Activated gamma-delta T cell (primary cell): Measurements from ENCODE around the gene PKD1L1.
"Not testable (repeated sequence)": the region's sequence is repeated elsewhere in the genome, so short reads cannot be mapped to it uniquely, and the experiment has no call there.

ENCODE experiments used
- DNase-seq: peaks from one replicate; lab custom pipeline; 2025; lab: John Stamatoyannopoulos, UW

The PKD1L1 gene

GRCh38 chr7:47764746-47765145, 183.5 kb downstream of the PKD1L1 start:
- DNase-seq = no peak

DNA sequence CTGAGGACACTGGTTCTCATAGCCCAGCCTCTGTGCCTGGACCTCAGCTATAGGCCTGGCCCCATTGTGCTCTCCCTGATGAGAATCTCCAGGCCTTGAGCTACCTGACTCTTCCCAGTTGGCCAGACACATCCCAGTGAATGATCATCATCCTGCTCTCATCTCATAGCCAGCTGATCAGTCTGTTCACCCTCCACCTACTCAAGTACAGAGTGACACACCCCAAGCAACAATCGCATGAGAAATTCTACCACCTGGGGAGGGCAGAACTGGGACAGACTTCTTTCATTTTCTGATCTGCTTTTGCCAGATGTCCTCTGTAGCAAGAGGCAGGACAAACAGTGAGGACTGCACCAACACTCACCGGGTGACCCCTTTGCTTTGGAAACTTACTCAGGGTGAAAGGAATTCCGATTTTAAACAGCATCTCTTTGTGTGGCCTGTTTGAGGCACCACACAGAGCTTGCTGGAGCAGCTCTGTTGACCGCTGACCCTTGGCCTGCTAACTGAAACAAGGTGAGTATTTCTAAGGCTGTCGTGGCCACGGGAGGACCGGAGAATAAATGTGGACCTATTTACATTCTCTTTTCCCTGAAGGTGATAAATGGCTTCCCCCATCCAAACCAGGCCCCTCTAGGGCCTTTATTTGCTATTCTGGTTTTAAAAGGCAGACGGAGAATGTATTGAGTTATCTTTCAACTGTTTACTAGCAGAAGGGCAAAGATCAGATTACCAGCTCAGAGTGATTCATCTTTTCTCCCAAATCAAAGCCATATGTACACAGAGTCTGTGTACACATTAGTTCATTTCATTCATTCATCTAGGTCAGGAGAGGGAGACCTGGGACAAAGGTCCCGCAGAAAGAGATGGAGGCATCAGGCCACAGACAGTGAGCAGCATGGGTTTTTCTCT, 184.9 kb downstream of the PKD1L1 start:
- DNase-seq = no peak

GRCh38 chr7:47762746-47763062, 185.6 kb downstream of the PKD1L1 start:
- DNase-seq = no peak

DNA sequence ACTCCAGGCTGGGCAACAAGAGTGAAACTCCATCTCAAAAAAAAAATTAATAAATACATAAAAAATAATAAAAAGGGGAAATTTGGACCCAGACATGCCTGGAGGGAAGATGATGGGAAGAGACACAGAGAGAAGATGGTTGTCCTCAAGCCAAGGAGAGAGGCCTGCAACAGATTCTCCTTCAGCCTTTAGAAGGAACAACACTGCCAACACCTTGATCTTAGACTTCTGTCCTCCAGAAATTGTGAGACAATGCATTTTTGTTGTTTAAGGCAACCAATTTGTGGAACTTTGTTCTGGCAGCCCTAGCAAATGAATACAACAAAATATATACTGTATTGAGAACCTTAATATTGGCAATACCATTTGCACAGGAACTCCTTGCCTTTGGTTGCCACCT, 186.1 kb downstream of the PKD1L1 start:
- no peak for DNase-seq

DNA sequence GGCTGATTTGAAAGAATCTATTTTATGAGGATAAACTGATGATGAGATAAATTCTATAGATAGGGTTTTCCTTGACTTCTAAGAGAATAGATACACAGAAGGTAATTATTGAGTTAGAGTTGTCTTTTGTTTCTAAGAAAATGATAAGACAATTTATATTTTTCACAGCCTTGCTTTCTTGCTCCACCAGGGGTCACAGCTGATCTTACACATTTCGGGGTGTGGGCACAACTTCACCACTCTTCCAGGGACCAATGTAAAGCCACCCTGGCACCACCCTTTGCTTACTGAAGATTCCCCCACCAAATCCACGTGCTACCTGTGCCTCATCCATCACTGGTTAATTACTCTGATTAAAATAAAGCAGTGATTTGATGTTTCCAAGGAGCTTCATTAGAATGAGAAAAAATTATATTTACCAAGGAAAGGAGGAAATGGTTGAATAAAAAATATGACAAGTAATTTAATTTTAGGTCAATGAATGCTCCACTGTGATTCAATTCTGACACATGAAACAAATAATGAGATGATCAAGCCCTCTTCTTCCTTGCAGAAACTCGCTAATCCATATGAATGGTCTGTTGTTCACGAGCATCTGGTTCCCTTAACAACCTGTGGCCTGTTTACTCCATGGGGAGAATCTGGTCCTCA, 189.1 kb downstream of the PKD1L1 start:
- no peak for DNase-seq

GRCh38 chr7:47758546-47758945, 189.7 kb downstream of the PKD1L1 start:
- no peak for DNase-seq

DNA sequence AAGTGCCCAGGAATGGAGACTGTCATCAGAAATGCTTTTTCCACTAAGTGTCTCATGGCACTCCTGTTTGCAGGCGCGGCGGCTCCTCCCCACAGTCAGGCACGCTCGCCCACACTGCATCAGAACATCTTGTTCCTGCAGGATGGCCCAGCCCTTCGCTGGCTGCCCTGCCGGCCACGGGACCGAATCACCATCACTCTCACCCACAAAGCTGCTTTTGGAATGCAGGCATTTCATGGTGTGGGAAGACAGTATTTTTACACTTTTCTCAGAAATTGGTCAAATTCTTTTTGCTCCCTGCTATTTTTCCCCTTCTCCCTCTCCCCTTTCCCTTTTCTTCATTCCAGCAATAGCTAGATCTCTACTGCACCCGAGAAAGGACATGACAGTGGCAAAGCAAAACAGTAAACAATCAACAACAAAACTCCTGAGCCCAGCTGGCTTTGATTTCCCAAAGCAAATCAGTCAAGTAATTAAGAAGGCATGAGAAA, 190.3 kb downstream of the PKD1L1 start:
- DNase-seq = no peak

- no peak for DNase-seq
Observed at GRCh38 chr7:47756636-47757035, 191.6 kb downstream of the PKD1L1 start.

DNA sequence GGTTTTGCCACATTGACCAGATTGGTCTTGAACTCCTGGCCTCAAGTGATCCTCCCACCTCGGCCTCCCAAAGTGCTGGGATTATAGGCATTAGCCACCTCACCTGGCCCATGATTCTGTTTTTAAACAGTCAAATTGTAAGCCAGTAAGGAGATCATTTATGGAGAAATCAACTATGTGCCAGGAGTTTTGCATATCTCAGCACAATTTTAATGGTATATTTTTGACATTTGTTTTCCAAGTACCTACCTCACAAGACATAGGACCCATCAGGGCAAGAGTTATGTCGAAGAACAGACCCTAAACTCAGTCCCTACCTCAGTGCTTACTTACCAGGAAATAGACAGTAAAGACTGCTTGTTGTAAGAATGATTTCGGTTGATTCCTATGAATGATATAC, 193.0 kb downstream of the PKD1L1 start:
- no peak for DNase-seq

DNA sequence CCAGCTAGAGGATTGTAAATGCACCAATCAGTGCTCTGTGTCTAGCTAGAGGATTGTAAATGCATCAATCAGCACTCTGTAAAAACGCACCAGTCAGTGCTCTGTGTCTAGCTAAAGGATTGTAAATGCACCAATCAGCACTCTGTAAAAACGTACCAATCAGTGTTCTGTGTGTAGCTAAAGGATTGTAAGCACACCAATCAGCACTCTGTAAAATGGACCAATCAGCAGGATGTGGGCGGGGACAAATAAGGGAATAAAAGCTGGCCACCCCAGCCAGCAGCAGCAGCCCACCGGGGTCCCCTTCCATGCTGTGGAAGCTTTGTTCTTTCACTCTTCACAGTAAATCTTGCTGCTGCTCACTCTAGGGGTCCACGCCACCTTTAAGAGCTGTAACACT, 196.5 kb downstream of the PKD1L1 start:
- DNase-seq = not testable (repeated sequence)

GRCh38 chr7:47751043-47751442, 197.2 kb downstream of the PKD1L1 start:
- DNase-seq = no peak

GRCh38 chr7:47748041-47748440, 200.2 kb downstream of the PKD1L1 start:
- no peak for DNase-seq

DNA sequence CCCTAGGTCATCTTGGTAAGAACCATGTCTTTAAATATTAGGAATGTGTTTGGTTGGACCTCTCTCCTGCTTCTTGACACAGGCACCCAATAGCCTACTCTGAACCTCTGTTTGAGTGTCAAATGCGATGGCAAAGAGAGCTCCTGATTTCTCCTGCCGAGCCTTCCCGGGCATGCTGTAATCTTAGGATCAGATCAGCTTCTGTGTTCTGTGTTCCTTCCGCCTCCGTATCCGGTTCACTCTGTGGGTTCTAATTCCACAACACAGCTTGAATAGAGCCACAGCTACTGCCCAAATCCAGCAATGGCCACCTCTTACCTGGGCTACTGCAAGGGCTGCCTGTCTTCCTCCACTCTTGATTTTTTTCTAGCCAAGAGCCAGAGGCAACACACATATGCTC, 201.1 kb downstream of the PKD1L1 start:
- DNase-seq = no peak

GRCh38 chr7:47746468-47746867, 201.8 kb downstream of the PKD1L1 start:
- no peak for DNase-seq

DNA sequence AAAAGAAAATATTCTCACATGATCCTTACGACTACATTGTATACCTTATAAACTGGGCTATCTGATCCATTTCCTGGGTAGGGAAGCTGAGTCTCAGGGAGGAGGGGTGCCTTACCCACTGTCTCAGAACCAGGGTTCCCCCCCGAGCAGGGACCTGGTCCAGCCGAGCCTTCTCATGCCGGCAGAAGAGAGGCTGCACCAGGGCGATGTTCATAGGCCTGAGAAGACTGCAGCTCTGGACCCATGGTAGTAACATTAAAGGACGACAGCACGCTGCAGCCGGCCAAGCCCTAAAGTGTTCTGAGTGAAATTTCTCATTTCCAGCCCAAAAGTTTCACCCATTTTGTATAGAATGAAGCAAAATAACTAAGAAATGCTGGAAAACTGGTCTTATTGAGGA, 203.4 kb downstream of the PKD1L1 start:
- no peak for DNase-seq

DNA sequence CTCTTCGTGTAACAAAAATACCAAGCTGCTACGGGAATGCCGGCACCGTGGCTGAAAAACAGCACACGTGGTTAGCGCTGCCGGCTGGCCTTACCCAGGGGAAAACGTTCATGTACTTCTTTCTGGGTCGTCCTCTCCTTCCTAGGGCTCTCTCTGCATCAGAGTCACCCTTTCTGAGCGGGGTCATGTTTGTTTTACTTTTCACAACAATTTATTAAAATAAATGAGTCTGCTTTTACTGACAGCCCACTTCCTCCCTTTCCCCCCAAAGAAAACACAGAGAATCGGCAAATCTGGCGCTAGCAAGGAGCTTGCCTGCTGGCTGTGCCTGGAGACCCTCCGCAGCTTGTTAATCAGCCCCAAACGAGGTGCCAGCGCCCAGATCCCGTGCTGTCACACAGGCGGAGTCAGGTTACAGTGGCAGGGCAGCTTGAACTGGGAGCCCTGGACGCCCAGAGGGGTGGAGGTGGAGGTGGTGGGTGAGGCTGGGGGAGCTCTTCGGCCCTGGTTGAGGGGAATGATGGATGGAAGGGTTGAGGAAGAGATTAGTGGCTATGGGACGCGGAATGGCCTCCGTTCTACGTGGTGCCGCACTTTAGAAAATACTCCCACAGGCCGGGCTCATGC, 204.2 kb downstream of the PKD1L1 start:
- DNase-seq = no peak

DNA sequence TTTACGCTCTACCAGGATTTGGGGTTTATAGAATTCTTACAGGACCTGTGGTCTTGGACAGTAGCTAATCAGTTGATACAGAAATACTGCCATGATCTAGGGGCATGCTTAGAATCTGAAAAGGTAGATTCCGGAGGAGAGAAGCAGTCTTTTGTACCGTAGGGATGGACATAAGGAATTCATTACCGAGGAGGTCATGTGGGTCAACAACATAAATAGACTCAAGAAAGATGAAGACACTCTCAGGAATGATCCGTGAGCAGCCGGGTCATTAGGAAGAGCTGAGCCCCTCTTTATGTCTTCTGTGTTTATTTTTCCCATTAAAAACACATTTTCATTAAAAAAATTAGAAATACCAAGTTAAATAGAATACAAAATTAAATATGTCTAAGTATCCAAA, 206.3 kb downstream of the PKD1L1 start:
- no peak for DNase-seq

DNA sequence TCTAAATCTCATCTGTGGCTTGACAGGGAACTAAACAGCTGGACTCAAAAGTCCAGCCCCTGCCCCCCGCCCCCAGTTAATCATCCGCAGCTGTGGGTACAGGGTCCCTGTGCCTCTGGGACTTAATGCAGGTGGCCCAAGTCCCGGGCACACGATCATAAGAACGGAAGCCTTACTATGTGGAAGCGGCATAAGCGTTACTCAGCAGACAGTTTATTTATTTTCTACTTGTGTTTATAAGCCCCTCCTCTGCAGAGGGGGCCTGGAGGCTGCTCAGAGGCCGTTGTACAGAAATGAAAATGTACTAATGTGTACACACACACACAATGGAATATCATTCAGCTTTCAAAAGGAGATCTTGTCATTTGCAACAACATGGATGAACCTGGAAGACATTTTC, 208.4 kb downstream of the PKD1L1 start:
- no peak for DNase-seq

DNA sequence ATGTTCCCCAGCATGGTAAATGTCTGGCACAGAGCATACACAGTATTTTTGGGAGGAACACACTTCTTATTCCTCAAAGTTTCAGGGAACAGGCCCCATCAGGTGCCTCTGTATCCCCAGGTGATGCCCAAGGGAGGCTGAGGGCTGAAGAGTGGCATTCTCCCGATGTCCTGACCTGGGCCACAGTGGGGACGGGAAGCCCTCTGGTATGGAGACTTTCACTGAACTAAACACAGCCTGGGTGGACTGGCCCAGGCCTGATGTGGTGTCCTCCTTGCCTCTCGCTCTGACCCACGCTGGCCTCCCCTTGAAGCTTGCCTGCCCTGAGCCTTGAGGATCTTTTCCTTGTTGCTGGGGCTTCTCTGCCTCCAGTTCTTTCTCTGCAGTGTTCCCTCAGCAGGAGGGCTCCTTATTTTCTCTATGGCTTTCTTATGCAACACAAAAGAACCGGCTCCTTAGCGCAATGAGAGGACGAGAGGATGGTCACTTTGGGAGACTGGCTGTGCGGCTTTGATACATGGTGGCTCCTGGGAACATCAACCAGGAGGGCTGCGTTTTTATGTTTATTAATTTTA, 208.9 kb downstream of the PKD1L1 start:
- DNase-seq = no peak

GRCh38 chr7:47738563-47739166, 209.6 kb downstream of the PKD1L1 start:
- no peak for DNase-seq

- DNase-seq = no peak
Observed at GRCh38 chr7:47737601-47738000, 210.7 kb downstream of the PKD1L1 start.
